Metanephros (tissue), 1 donor: ENCODE results near the gene LYVE1. TPM values are rescaled to one million over a fixed set of nuclear protein-coding genes. Genes with fewer than 3 reads are reported as not detected.

Source experiments
- total RNA-seq: library from RNA; depleted of rRNA; stranded (reverse); fragments of >200 nt; gene quantifications from one replicate; pipeline ENCODE4 v1.2.3, GENCODE V29; 2014

Gene LYVE1, protein sequence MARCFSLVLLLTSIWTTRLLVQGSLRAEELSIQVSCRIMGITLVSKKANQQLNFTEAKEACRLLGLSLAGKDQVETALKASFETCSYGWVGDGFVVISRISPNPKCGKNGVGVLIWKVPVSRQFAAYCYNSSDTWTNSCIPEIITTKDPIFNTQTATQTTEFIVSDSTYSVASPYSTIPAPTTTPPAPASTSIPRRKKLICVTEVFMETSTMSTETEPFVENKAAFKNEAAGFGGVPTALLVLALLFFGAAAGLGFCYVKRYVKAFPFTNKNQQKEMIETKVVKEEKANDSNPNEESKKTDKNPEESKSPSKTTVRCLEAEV
- total RNA-seq, result 43.6 TPM

GRCh38 chr11:10568486-10568941 lies at the start of gene LYVE1:
Gene LYVE1, minus strand, starts transcription at chr11:10568665. Its CDS starts 133 bp downstream, at chr11:10568532.

GRCh38 chr11:10540915-10541560 lies 27.4 kb downstream of the LYVE1 start, which contains the start of gene RNF141:
Gene RNF141, minus strand, starts transcription at chr11:10541187. Its CDS starts 7,029 bp downstream, at chr11:10534158.

Other genes with a start within 250 kb of the LYVE1 start
- gene AMPD3, start 113.4 kb downstream of the LYVE1 start, total RNA-seq, result 11.2 TPM
- gene RNF141, start 27.5 kb downstream of the LYVE1 start, total RNA-seq, result 30.9 TPM
- gene IRAG1, start 125.1 kb upstream of the LYVE1 start, total RNA-seq, result 11.2 TPM
- 36.7 TPM for gene CTR9, start 182.6 kb upstream of the LYVE1 start, total RNA-seq
- 535 TPM for gene EIF4G2, start 240.3 kb upstream of the LYVE1 start, total RNA-seq